Esophagus muscularis mucosa (tissue), 4 donors: ENCODE data around the gene TAT. TPM values are rescaled to one million over a fixed set of nuclear protein-coding genes. Genes with fewer than 3 reads are reported as not detected.

Source experiments
- DNase-seq: peaks from one replicate; pipeline ENCODE4 v3.0.0-alpha.2; 2017; ENCODE audit errors: extremely low spot score
- H3K27ac ChIP-seq, 4 donors: fragments of 200-600 bp; sonication (generic); replicated peaks in 1 of 4; 1 replicate in 3 of 4; 2 replicates in 1 of 4; pipeline ENCODE4 v1.5.1; 2016 to 2019; ENCODE audit warnings: mild to moderate bottlenecking in 1 of 4
- H3K27me3 ChIP-seq, 4 donors: fragments of 200-600 bp; sonication (generic); one replicate each; pipeline versions ENCODE4 v1.5.1 to v1.6.0; 2016 to 2019
- H3K36me3 ChIP-seq, 4 donors: fragments of 200-600 bp; sonication (generic); one replicate each; pipeline ENCODE4 v1.5.1; 2016 to 2019
- H3K4me1 ChIP-seq, 4 donors: fragments of 200-600 bp; sonication (generic); one replicate each; pipeline ENCODE4 v1.5.1; 2016 to 2019
- H3K4me3 ChIP-seq, 4 donors: fragments of 200-600 bp; sonication (generic); 1 replicate in 2 of 4; 2 replicates in 2 of 4; pipeline ENCODE4 v1.5.1; 2016 to 2019; ENCODE audit warnings: mild to moderate bottlenecking in 4 of 4, moderate library complexity in 1 of 4
- H3K9me3 ChIP-seq, 4 donors: fragments of 200-600 bp; sonication (generic); 1 replicate in 3 of 4; 2 replicates in 1 of 4; pipeline ENCODE4 v1.5.1; 2016 to 2019
- CTCF ChIP-seq, 3 experiments: fragments of 200-600 bp in 2 of 3; fragments of 450-650 bp in 1 of 3; sonication (generic) in 2 of 3; IDR thresholded peaks; one replicate each; pipeline ENCODE4 v1.5.1; 2017 to 2019; ENCODE audit warnings: antibody characterized with exemption in 3 of 3, mild to moderate bottlenecking in 2 of 3, moderate library complexity in 1 of 3
- EP300 ChIP-seq: sonication (generic); formaldehyde crosslinking; IDR thresholded peaks from one replicate; pipeline ENCODE4 v1.6.1; 2017; ENCODE audit warnings: antibody characterized with exemption
- POLR2A ChIP-seq: fragments of 450-650 bp; IDR thresholded peaks from one replicate; pipeline ENCODE4 v1.6.1; 2017; ENCODE audit warnings: antibody characterized with exemption, moderate library complexity, mild to moderate bottlenecking, low read depth
- POLR2AphosphoS5 ChIP-seq, 2 donors: sonication (generic); formaldehyde crosslinking; IDR thresholded peaks; one replicate each; pipeline ENCODE4 v1.6.1; 2017; ENCODE audit warnings: antibody characterized with exemption in 2 of 2
- WGBS: methylation state at CpG from one replicate; pipeline ENCODE4 v1.1.5; 2018; 5-methylcytosine and 5-hydroxymethylcytosine counted together
- intact Hi-C: fragments of 100-400 bp; cut with DNase I; formaldehyde crosslinking; loops from one replicate; pipeline ENCODE4 v1.15.1; 2023
- small RNA-seq, 3 donors: library from RNA; depleted of rRNA; stranded (forward); fragments of <200 nt; gene quantifications; one replicate each; pipeline ENCODE3, GENCODE V24; 2016
- total RNA-seq, 4 donors: library from RNA; depleted of rRNA; stranded (reverse); fragments of >200 nt; gene quantifications; one replicate each; pipeline versions ENCODE4 v1.1.0 to v1.2.1, GENCODE V29; 2016

The TAT gene
- total RNA-seq, 4 donors from 2014 or later: not detected

GRCh38 chr16:71526111-71526631 lies 50.7 kb downstream of the TAT start, which contains the start of gene CHST4:
Gene CHST4, plus strand, starts transcription at chr16:71526426. Its CDS starts 10,252 bp downstream, at chr16:71536678.
- no peak for DNase-seq
- TF ChIP-seq POLR2A: no peak
- TF ChIP-seq POLR2AphosphoS5 (IDR thresholded peaks at IDR 0.05): peak in 1 of 2 donors; percentile 10
- intact Hi-C loops: no loop called here
- no peaks in the 10 kb centered on the region for H3K9me3 ChIP-seq
- H3K36me3 ChIP-seq: no peaks in the 10 kb centered on the region
- H3K27ac ChIP-seq: peak within 1 kb of the TSS in 3 of 4 donors; percentile 15 to 40 (median 37)
- WGBS: 19% methylated on average over 9 of the region's 9 CpGs
- H3K27me3 ChIP-seq: no peaks in the 10 kb centered on the region
- H3K4me1 ChIP-seq: peaks cover 0 to 16% (median 11%) of the 10 kb centered on the region in 4 donors
- H3K4me3 ChIP-seq: peak within 1 kb of the TSS in 2 of 4 donors; percentile 7 to 16

- Histone ChIP-seq H3K4me3 (peak overlapping the region in 1 of 4 donors; percentile 7), H3K36me3 (no peaks in the 10 kb centered on the region), H3K9me3 (no peaks in the 10 kb centered on the region), H3K27me3 (no peaks in the 10 kb centered on the region), H3K4me1 (peaks cover 0 to 16% (median 11%) of the 10 kb centered on the region in 4 donors), H3K27ac (peak overlapping the region in 1 of 4 donors; percentile 15)
- intact Hi-C loops: no loop called here
- TF ChIP-seq POLR2AphosphoS5 (IDR thresholded peaks at IDR 0.05) (peak in 1 of 2 donors; percentile 8), CTCF (IDR thresholded peaks at IDR 0.05) (no peak)
- WGBS: 56% methylated on average over 16 of the region's 16 CpGs
- DNase-seq: no peak
These were observed 52.0 kb downstream of the TAT start for GRCh38 chr16:71524566-71525553.

- intact Hi-C loops: no loop called here
- H3K27ac ChIP-seq: no peak overlapping the region
- H3K4me3 ChIP-seq: no peak overlapping the region
- no peaks in the 10 kb centered on the region for H3K27me3 ChIP-seq
- peaks cover 0 to 5% (median 0%) of the 10 kb centered on the region in 4 donors for H3K4me1 ChIP-seq
- no peaks in the 10 kb centered on the region for H3K36me3 ChIP-seq
- TF ChIP-seq POLR2A: no peak
- no peak for TF ChIP-seq POLR2AphosphoS5 (IDR thresholded peaks at IDR 0.05)
- no peak for TF ChIP-seq EP300
- no peak for TF ChIP-seq CTCF (IDR thresholded peaks at IDR 0.05)
- DNase-seq: no peak
- no peaks in the 10 kb centered on the region for H3K9me3 ChIP-seq
- 69% methylated on average over 3 of the region's 3 CpGs for WGBS
These were observed 56.3 kb downstream of the TAT start for GRCh38 chr16:71520550-71520949.

Small RNA genes lying within 50 kb of the gene (small RNA-seq; reads per million reads assigned to genes)
- gene RNU6-1061P: 0 reads per million in 3 donors

Other genes with a start within 250 kb of the TAT start
- gene CALB2, start 218.4 kb downstream of the TAT start, total RNA-seq: 1 to 10 TPM in 3 of 4 donors, under 1 TPM in 1; 0.71 to 3.6 (median 2.4) TPM
- not detected for gene TLE7, start 135.0 kb downstream of the TAT start, total RNA-seq
- 10 to 100 TPM in 3 of 4 donors, 1 to 10 TPM in 1; 9.4 to 12.5 (median 11.2) TPM for gene ZNF23, start 114.8 kb downstream of the TAT start, total RNA-seq
- gene ZNF19, start 87.8 kb downstream of the TAT start, total RNA-seq: 1 to 10 TPM; 2.3 to 4.0 (median 2.9) TPM
- under 1 TPM in 2 of 4 donors, not detected in 2; 0.26 to 0.63 TPM for gene CHST4, start 50.7 kb downstream of the TAT start, total RNA-seq
- under 1 TPM in 1 of 4 donors, not detected in 3; 0.46 TPM for gene MARVELD3, start 49.1 kb upstream of the TAT start, total RNA-seq
- 10 to 100 TPM; 10.4 to 21.1 (median 17.0) TPM for gene PHLPP2, start 147.6 kb upstream of the TAT start, total RNA-seq
- gene AP1G1, start 231.7 kb upstream of the TAT start, total RNA-seq: 10 to 100 TPM; 45.9 to 56.9 (median 51.5) TPM